Measurements from ENCODE around the gene SPRN.

GRCh38 chr10:133455611-133456031, 31.2 kb upstream of the SPRN start:
- TF ChIP-seq CTCF (IDR thresholded peaks at IDR 0.05), result no peak
- no peak for TF ChIP-seq POLR2A (IDR thresholded peaks at IDR 0.05)
